HEK293 (cell line): ENCODE measurements around the gene NCKAP5.

Experiments used
- CTCF ChIP-seq: fragments of 450-650 bp; formaldehyde crosslinking; IDR thresholded peaks from 2 replicates; pipeline ENCODE4 v1.5.1; 2016; ENCODE audit warnings: missing biosample characterization, missing genetic modification characterization
- EGR2 ChIP-seq: fragments of 450-650 bp; formaldehyde crosslinking; IDR thresholded peaks from 2 replicates; pipeline ENCODE4 v1.5.1; 2016; ENCODE audit warnings: low read depth, missing biosample characterization, missing genetic modification characterization
- HIC1 ChIP-seq: fragments of 450-650 bp; formaldehyde crosslinking; IDR thresholded peaks from 2 replicates; pipeline ENCODE4 v1.5.1; 2016; ENCODE audit warnings: missing biosample characterization, missing genetic modification characterization
- HOXD13 ChIP-seq: sonication (generic); formaldehyde crosslinking; IDR thresholded peaks from 2 replicates; pipeline ENCODE4 v1.8.0; 2022; ENCODE audit warnings: missing genetic modification reagents, borderline replicate concordance
- IKZF3 ChIP-seq: fragments of 450-650 bp; IDR thresholded peaks from 2 replicates; pipeline ENCODE4 v1.5.0; 2018; ENCODE audit warnings: missing biosample characterization, mild to moderate bottlenecking, missing genetic modification characterization, moderate library complexity
- PBX3 ChIP-seq: sonication (generic); formaldehyde crosslinking; IDR thresholded peaks from 2 replicates; pipeline ENCODE4 v1.8.1; 2022; ENCODE audit warnings: mild to moderate bottlenecking, moderate library complexity, missing genetic modification reagents
- PRDM4 ChIP-seq: fragments of 450-650 bp; formaldehyde crosslinking; IDR thresholded peaks from 2 replicates; pipeline ENCODE4 v1.5.1; 2017; ENCODE audit warnings: missing biosample characterization, missing genetic modification characterization
- RBAK ChIP-seq: fragments of 450-650 bp; formaldehyde crosslinking; IDR thresholded peaks from 2 replicates; pipeline ENCODE4 v1.5.1; 2016; ENCODE audit warnings: missing biosample characterization, missing genetic modification characterization
- SP7 ChIP-seq: fragments of 450-650 bp; formaldehyde crosslinking; IDR thresholded peaks from 2 replicates; pipeline ENCODE4 v1.5.1; 2016; ENCODE audit warnings: missing biosample characterization, missing genetic modification characterization
- ZBTB1 ChIP-seq: fragments of 450-650 bp; formaldehyde crosslinking; IDR thresholded peaks from 2 replicates; pipeline ENCODE4 v1.5.1; 2016; ENCODE audit warnings: missing biosample characterization, missing genetic modification characterization
- ZBTB10 ChIP-seq: fragments of 450-650 bp; formaldehyde crosslinking; IDR thresholded peaks from 2 replicates; pipeline ENCODE4 v1.5.1; 2016; ENCODE audit warnings: missing biosample characterization, missing genetic modification characterization
- ZBTB26 ChIP-seq: fragments of 450-650 bp; formaldehyde crosslinking; optimal IDR thresholded peaks from 2 replicates; pipeline ENCODE3; 2016; ENCODE audit warnings: missing biosample characterization, mild to moderate bottlenecking, missing genetic modification characterization
- ZBTB49 ChIP-seq: fragments of 450-650 bp; formaldehyde crosslinking; IDR thresholded peaks from 2 replicates; pipeline ENCODE4 v1.5.1; 2016; ENCODE audit warnings: missing biosample characterization, missing genetic modification characterization, low read depth
- ZEB2 ChIP-seq: fragments of 450-650 bp; formaldehyde crosslinking; IDR thresholded peaks from 2 replicates; pipeline ENCODE4 v1.5.1; 2016; ENCODE audit warnings: missing biosample characterization, missing genetic modification characterization
- ZFHX2 ChIP-seq: fragments of 450-650 bp; formaldehyde crosslinking; conservative IDR thresholded peaks from 2 replicates; pipeline ENCODE4 v1.5.1; 2016; ENCODE audit warnings: missing biosample characterization, missing genetic modification characterization
- ZNF2 ChIP-seq: fragments of 450-650 bp; formaldehyde crosslinking; IDR thresholded peaks from 2 replicates; pipeline ENCODE4 v1.5.1; 2016; ENCODE audit warnings: missing biosample characterization, missing genetic modification characterization
- ZNF341 ChIP-seq: fragments of 450-650 bp; formaldehyde crosslinking; IDR thresholded peaks from 2 replicates; pipeline ENCODE4; 2016; ENCODE audit warnings: low read depth, missing biosample characterization, missing genetic modification characterization
- ZNF501 ChIP-seq: fragments of 450-650 bp; formaldehyde crosslinking; IDR thresholded peaks from 2 replicates; pipeline ENCODE4 v1.5.1; 2016; ENCODE audit warnings: missing biosample characterization, missing genetic modification characterization
- ZNF580 ChIP-seq: fragments of 450-650 bp; formaldehyde crosslinking; IDR thresholded peaks from 2 replicates; pipeline ENCODE4 v1.5.1; 2016; ENCODE audit warnings: missing biosample characterization, missing genetic modification characterization
- ZNF639 ChIP-seq: fragments of 450-650 bp; formaldehyde crosslinking; IDR thresholded peaks from 2 replicates; pipeline ENCODE4 v1.5.1; 2016; ENCODE audit warnings: missing biosample characterization, missing genetic modification characterization
- ZXDB ChIP-seq: fragments of 450-650 bp; formaldehyde crosslinking; IDR thresholded peaks from 2 replicates; pipeline ENCODE4 v1.5.1; 2016; ENCODE audit warnings: missing biosample characterization, missing genetic modification characterization

NCKAP5 gene

GRCh38 chr2:132668987-132669907 is 899.0 kb downstream of the NCKAP5 start (continued):
- 0 out of 2 replicates have a peak, but pooled peaks have one; percentile 16 for TF ChIP-seq PRDM4
- TF ChIP-seq HIC1 (tag by site-specific recombination): peak; percentile 68; the same call in 1 of the 2 replicates
- peak; percentile 74 for TF ChIP-seq ZBTB26 (tag by site-specific recombination)
- peak; percentile 8; the same call in 1 of the 2 replicates for TF ChIP-seq SP7 (tag by site-specific recombination)
- TF ChIP-seq ZBTB1 (tag by site-specific recombination): peak; percentile 40; the same call in 1 of the 2 replicates
- no peak for TF ChIP-seq ZXDB (tag by site-specific recombination)
- TF ChIP-seq EGR2 (tag by site-specific recombination): peak; percentile 38; the same call in 1 of the 2 replicates
- TF ChIP-seq ZNF580: no peak
- TF ChIP-seq HOXD13 (CRISPR knock-in tag): no peak
- TF ChIP-seq ZBTB10 (tag by site-specific recombination): 0 out of 2 replicates have a peak, but pooled peaks have one; percentile 30
- no peak for TF ChIP-seq ZBTB49 (tag by site-specific recombination)
- no peak for TF ChIP-seq ZNF639
- 0 out of 2 replicates have a peak, but pooled peaks have one; percentile 5 for TF ChIP-seq IKZF3 (tag by site-specific recombination)
- TF ChIP-seq ZEB2 (tag by site-specific recombination): peak; percentile 78
- no peak for TF ChIP-seq RBAK (tag by site-specific recombination)
- TF ChIP-seq PBX3 (CRISPR knock-in tag): 0 out of 2 replicates have a peak, but pooled peaks have one; percentile 8
- peak; percentile 36; the same call in 1 of the 2 replicates for TF ChIP-seq ZNF501 (tag by site-specific recombination)
- peak; percentile 57; the same call in 1 of the 2 replicates for TF ChIP-seq ZFHX2 (tag by site-specific recombination)
- peak; percentile 97 for TF ChIP-seq CTCF (tag by site-specific recombination)
- peak; percentile 56; the same call in 1 of the 2 replicates for TF ChIP-seq ZNF341 (tag by site-specific recombination)
- TF ChIP-seq ZNF2 (tag by site-specific recombination): 0 out of 2 replicates have a peak, but pooled peaks have one; percentile 27
